ENCODE results near the gene CLEC16A. TPM values are rescaled to one million over a fixed set of nuclear protein-coding genes. Genes with fewer than 3 reads are reported as not detected.

CLEC16A gene
- total RNA-seq, 1 donor from 2014 or later: 40.4 TPM

DNA sequence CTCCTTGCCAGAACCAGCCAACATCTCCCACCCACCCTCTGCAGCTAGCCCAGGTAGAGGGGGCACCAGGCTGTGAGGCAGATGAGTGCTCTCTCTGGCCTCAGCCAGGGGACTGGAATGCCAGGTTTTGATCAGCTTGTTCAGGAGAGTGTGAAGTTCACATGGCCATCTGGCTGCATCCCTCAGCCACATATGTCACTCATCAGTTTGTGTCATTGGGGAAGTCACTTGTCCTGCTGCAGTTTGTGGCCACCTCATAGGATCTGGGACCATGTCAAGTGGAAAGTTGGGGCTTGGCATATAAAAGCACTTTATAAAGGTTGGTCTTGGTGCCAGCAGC is 164.1 kb downstream of the CLEC16A start:
- intact Hi-C loops (cut with micrococcal nuclease): loop anchor here (5.0 to 10.0 kb wide), 2 partner anchors 204 to 234 kb away; partner anchors contain the start of gene CIITA

DNA sequence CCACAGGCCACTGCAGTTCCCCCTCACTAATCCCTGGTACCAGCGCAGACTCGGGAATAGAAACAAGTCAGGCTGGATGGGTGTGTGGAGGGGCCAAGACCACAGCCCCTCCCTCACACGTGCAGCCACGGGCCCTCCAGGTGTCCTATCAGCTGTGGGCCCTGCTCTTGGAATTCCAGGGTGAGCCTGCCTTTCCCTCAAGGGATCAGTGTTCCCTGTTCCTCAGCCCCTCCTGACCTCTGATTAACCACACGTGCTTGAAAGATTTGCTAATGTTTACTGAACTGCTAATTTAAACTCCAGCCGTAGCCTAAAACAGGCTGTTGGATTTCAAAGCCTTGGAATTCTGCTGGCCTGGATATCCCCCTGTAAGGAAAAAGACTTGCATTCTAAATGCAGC is 165.2 kb downstream of the CLEC16A start:
- intact Hi-C loops (cut with micrococcal nuclease): loop anchor here (5.0 to 10.0 kb wide), 2 partner anchors 203 to 235 kb away; partner anchors contain the start of gene CIITA

DNA sequence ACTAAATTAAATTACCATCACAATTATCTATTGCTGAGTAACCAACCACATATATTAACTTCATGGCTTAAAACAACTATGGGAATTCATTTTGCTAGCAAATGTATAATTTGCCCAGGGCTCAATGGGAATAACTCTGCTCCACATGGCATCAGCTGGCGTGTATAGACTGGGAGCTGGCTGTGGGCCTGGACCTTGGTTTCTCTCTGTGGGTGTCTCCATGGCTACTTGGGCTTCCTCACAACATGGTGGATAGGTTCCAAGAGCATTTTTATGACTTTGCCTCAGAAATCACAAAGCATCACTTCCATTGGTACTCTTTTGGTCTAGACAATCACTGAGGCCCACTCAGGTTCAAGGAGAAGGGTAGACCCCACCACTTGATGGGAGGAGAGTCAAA is 166.8 kb downstream of the CLEC16A start:
- intact Hi-C loops (cut with micrococcal nuclease): no loop called here

DNA sequence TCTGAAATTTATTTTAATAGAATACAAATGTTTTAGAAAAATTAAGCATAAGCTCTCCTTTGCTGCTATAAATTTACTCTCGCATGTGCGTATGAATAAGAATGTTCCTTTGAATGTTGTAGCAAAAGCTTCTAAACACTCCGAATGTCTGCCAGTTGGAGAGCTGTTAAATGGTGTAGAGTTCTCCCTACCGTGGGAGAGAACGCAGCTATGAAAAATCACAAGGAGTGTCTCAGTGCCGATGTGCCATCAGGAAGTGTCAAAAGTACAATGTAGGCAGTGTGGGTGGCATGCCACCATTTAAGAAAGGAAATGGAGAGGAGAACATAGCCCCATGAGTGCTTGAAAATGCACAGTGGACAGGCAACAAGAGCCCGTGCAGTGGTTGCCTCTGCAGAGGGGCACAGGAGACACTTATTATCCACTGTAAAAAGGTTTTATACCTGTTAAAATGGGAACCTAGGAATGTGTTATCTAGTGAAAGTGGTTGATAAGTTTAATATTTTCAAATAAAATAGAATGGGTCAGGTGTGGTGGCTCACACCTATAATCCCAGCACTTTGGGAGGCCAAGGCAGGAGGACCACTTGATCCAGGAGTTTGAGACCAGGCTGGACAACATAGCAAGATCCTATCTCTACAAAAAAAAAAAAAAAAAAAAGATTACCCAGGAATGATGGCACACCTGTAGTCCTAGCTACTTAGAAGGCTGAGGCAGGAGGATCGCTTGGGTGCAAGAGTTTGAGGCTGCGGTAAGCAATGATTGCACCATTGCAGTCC is 167.7 kb downstream of the CLEC16A start:
- intact Hi-C loops (cut with micrococcal nuclease): no loop called here

DNA sequence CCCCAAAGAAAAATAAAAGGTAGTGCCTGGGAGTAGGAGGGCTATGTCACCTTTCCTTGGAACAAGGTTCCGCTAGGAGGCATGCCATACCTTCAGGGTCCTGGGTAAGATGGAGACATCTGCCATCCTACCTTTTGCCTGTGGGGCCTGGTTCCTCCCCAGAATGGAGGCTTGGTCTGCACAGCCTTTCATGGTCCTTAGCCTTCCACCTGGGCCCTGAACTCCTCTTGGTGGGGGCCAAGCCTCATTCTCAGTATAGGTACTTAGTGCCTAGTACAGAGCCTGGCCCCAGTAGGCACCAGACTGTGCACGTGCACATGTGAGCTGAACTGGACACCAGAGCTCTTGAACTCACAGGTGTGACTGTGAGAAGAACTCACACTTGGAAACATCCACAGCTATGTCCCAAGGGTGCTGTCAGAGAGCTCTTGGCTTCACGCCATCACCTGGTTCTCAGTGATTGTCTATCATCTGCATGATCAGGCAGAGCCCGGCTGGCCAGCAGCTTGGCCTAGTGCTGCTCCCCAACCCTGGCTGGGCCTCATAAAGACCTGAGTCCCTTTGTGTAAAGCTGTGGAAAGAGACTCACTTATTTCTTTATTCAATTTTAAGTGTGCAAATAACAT is 168.5 kb downstream of the CLEC16A start:
- intact Hi-C loops (cut with micrococcal nuclease): no loop called here

DNA sequence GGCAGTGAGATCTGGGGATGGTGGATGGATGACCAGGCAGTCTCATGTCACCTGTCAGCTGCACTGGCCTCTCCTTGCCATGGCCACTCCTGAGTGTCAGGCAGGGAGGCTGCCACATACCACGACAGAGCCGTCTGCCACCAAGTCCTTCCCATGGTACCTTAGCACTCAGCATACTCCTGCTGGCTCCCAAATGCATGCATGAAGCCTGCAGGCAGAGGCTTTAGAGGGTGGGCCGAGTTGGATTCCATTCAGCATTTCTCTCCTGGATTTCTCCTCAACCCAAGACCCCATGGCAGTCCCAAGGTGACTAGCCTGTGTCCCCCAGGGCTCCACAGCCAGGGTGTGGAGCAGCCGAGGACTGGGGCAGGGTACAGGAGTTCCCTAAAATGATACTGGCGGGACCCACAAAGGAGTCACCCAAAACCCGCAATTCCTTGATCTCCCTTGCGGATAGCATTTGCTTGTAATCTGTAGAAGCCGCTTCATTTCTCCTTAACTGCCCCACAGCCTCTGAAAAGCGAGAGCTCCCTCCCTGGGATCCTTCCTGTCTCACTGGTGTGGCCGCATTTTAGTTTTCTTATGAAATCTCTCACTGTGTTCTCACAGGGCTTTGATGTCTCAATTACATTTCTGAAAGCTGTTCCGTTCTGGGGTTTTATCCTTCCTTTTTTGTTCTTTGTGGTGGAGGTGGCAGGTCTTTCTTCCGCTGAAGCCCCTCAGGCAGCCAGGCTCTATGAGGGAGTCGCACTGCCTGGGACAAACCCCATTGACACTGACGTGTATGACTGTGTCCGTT is 170.2 kb downstream of the CLEC16A start:
- intact Hi-C loops (cut with micrococcal nuclease): loop anchor here (1.0 to 2.0 kb wide), 3 partner anchors 9 to 20 kb away; no protein-coding TSS in a partner anchor

DNA sequence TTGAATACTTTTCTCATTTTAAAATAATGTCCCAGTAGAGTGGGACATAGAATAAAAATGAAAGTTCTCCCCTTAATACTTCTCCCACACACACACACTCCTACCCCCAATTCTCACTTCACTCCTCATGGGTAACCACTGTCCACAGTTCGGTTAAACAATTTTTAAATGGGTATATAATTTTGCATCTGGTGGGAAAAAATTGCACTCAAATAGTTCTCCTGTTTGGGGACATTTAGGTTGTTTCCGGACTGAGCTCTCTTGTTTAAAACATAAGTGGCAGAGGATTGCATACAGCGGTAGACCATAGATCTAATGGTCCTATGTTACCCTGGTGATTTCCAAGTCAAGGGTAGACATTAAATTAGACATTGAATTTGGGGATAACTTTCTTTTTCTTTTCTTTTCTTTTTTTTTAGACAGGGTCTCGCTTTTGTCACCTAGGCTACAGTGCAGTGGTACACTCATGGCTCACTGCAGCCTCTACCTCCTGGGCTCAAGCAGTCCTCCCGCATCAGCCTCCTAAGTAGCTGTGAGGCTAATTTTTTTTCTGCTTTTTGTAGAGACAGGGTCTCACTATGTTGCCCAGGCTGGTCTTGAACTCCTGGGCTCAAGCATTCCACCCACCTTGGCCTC is 173.3 kb downstream of the CLEC16A start:
- intact Hi-C loops (cut with micrococcal nuclease): no loop called here

DNA sequence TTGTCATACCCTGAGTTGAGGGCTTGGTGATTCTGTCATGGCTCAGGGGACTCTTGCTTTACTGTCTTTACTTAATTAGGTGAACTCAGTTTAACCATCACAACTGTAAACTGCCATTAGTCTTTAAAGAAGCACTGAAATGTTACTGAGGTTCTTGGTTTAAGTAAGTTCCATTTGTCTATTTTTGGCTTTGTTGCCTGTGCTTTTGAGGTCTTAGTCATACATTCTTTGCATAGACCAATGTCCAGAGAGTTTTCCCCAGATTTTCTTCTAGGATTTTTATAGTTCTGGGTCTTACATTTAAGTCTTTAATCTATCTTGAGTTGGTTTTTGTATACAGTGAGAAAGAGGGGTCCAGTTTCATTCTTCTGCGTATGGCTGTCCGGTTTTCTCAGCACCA is 174.1 kb downstream of the CLEC16A start:
- intact Hi-C loops (cut with micrococcal nuclease): no loop called here

DNA sequence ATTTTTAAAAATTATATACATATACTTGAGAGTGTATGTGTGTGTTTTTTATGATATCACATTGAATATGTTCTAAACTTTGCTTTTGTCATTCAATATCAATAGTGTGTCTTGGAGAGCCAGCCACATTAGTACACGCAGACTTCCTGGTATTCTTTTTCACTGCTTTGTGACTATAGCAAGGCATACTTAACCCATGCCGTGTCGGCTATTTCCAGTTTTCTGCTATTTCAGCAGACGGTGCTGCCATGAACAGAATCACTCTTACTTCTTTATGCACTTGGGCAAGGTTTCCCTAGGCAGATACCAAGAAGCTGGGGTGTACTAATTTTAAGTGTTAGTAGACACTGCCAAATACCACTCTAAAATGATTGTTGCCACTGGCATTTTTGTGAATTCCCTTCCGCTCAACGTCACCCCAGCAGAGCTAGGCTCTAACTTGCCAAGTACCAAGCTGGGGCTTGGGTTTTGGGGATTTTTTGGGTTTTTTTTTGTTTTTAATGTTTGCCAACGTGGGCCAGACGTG is 176.8 kb downstream of the CLEC16A start:
- intact Hi-C loops (cut with micrococcal nuclease): no loop called here

DNA sequence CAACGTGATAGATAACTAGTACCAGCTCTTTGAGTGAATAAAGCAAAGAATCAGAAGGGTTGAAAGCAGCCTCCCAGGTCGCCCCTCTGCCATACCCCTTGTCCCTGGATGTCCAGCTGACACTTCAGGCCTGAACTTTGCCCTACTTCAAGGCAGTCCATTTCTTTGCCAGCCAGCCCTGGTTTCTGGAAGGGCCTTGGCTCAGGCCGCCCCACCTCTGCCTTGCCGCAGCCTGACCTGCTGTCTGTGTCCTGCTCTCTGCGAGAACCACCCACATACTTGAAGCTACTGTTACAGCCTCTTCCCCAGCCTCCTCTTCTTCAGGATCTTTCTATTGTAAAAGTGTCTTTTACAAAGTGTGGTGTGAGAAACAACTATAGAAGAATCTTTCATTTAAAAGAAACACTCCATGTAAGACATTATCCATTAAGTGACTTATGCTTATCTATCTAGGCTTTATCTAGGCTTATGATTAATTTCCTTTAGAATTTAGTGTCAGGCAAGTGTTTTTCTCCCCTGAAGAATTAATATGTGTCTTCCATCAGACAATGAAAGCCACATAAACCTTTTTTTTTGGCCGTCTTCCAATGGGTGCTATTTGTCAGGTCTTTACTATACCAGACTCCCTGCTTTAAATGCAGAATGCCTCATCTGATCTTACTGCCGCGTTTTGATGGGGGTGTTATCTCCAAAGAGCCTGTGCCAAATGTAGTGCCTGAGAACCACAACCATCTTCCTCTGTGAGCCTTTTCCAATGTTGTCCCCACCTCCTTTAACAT is 177.7 kb downstream of the CLEC16A start:
- intact Hi-C loops (cut with micrococcal nuclease): no loop called here

DNA sequence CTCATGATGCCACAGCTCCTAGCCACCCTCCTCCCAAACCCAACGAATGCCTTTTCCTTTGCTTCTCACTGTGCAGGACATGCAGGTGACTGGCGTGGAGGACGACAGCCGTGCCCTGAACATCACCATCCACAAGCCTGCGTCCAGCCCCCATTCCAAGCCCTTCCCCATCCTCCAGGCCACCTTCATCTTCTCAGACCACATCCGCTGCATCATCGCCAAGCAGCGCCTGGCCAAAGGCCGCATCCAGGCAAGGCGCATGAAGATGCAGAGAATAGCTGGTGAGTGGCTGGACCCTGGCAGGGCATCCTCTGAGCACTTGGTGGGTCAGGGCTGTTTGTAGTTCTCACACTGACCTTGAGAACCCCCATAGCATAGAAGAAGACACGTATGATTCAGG is 179.3 kb downstream of the CLEC16A start:
- intact Hi-C loops (cut with micrococcal nuclease): no loop called here

DNA sequence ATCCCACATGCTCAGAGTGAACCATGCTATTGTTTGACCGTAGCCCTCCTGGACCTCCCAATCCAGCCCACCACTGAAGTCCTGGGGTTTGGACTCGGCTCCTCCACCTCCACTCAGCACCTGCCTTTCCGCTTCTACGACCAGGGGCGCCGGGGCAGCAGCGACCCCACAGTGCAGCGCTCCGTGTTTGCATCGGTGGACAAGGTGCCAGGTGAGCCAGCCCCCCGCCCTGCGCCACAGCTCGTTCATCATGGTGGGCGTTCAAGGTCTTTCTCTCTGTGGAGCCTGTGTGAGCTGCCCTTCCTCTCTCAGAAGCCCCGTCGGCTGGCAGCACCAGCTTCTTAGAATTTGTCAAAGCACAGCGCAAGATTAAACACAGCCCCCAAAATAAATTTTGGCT is 181.6 kb downstream of the CLEC16A start:
- intact Hi-C loops (cut with micrococcal nuclease): no loop called here

DNA sequence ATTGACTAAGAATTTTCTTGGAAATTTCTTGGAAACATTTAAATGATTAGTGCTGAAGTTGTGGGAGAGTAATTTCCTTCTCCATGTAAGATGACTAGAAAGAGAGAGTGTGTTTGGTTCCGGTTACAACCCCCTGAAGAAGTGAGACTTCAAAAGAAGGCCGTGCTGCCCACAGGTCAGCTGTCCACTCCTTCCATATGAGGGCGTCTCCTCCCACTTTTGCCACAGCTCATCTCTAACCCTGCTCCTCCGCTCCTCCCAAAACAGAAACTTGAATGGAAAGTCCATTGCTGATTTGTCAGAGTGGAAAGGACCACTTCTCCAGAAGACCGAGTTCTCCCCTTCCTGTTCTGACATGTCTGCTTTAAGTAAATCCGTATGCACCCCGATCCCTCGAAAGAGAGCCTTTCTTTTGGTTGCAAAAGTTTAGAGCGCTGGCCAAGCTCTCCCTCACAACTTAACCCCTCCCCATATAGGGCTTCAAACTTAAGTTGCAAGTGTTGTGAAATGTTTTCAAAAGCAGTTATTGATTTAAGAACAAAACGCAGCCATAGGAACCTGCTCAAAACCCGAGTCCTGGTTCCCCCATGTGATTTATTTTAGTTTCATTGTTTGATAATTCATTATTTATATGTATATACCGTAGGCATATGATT is 182.2 kb downstream of the CLEC16A start:
- intact Hi-C loops (cut with micrococcal nuclease): no loop called here

DNA sequence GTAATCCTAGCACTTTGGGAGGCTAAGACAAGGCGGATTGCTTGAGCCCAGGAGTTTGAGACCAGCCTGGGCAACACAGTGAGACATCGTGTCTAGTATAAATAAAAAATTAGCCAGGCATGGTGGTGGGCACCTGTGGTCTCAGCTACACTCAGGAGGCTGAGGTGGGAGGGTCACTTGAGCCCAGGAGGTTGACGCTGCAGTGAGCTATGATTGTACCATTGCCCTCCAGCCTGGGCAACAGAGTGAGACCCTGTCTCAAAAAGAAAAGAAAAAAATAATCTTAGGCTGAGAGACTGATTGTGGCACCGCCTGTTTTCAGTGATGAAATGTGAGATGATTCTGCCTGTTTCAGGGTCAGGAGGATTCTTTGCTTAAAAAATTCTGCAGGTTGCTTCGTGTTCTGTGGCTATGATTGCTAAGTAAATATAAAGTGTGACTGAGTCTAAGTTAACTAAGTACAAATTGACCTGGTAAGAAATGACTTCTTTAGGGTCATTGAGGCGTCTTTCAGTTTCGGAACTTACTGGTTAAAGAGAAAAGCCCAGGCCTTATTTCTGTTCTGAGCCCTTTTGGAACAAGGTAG is 183.3 kb downstream of the CLEC16A start:
- intact Hi-C loops (cut with micrococcal nuclease): loop anchor here (1.0 to 2.0 kb wide), 2 partner anchors 13 to 22 kb away; no protein-coding TSS in a partner anchor

DNA sequence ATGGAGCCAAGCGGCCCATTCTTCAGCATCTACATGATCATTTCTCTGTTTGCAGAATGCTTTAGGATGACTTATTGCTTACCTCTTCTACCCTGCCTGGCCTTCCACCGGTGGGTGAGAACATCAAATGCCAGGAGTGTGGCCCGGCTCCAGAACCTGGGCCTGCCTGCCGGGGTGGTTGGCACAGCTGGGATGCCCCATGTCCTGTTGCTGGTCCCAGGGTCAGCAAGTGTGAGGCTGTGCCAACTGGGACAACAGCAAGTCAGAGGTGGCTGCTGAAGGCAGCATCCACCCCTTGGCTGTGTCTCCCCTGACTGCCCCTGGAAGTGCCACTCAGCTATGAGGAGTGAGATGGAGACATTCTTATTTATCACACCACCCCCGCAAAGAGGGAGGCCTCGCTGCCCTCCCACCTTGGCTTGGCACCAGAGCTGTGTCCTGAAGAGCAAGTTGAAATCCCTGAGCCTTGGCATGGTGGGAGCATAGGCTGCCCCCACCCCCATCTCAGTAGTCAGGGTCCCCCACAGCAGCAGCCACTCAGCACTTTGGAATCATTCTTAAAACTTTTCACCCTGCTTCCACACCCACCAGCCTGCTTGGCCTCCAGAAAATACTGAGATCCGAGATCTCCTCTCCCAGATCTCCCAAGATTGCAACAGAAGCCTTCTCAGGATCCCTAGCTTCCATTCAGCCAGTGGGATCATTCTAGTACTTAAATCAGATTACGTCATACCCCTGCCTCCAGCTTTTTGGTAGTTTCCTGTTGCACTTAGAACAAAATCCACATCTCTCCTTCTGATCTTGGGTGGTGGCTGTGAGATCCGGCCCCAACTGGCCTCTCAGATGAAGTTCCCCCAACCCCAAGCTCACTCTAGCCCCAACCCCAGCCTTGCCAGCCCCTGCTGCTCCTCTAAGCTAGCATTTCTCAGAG is 184.1 kb downstream of the CLEC16A start:
- intact Hi-C loops (cut with micrococcal nuclease): loop anchor here (1.0 to 2.0 kb wide), 3 partner anchors 14 to 124 kb away; no protein-coding TSS in a partner anchor

DNA sequence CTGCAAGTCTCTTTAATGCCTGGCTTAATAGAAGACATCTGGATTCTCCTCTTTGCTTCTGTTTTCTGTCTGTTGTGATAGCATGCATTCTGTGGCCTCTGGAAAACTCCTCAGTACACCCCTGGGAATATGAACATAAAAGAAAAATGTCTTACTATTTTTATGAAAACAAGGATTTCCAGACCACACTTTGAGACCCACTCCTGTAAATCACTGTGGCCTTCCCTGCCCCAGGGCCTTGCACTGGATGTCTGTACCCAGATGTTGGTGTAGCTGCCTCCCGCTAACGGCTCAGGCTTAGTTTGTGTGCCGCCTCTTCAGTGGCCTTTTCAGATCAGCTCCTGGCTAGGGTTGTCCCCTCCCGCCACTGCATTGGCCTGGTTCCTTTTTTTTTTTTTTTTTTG is 185.0 kb downstream of the CLEC16A start:
- intact Hi-C loops (cut with micrococcal nuclease): loop anchor here (1.0 to 2.0 kb wide), 2 partner anchors 15 to 123 kb away; no protein-coding TSS in a partner anchor

DNA sequence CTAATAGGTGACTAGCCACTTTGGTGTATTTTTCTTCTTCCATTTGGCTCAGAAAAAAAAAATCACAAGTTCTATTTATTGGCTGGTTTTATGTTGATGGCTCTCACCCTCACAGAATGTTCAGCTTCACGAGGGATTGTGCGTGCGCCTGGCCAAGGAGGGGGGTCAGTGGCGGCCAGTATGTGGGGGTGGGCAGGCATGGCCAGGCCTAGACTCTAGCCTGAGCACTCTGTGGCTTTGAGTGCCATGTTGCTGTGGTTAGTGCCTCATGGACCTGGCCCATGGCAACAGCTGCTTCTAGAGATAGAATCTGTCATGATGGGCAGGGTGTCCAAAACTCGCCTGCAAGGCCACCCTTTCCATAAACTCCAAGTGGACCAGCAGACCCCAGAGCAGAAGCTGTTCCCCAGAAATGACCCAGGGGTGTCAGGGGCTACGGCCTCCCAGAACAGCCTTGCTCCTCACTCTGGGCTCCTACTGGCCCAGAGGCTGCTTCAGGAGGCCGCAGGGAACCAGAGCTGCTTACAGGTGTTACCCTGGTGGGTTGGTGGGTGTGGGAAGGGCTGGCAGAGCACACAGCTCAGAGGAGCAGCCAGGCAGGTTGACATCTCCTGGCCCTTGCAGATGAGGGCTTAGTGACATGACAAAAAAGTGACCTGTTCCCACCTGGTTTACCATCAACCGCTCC is 186.8 kb downstream of the CLEC16A start:
- intact Hi-C loops (cut with micrococcal nuclease): no loop called here

DNA sequence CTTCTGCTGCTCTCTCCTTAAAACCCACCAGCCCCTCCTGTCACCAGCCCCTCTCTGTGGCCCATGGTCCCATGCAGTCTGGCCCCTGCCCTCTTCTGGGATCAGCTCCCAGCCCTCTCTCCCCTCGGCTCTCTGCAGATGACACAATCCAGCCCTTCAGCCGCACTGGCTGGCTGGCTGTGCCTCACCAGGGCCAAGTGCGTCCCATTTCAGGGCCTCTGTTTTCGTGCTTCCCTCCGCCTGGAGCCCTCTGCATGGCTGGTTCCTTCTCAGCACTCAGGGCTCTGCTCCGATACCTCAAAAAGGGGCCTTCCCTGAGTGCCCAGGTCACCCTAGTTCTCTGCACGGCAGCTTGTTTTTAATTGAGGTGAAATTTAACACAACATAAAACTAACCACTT is 187.3 kb downstream of the CLEC16A start:
- intact Hi-C loops (cut with micrococcal nuclease): no loop called here
